SK-MEL-5 (cell line): Measurements from ENCODE around the gene UBAC2. TPM values are rescaled to one million over a fixed set of nuclear protein-coding genes. Genes with fewer than 3 reads are reported as not detected.

Experiments
- DNase-seq: peaks from one replicate; pipeline ENCODE4 v3.0.0-alpha.2; 2016; ENCODE audit warnings: low read depth, low spot score
- in situ Hi-C: cut with HindIII; loops from 2 replicates; pipeline ENCODE4 v1.10.0; 2016; ENCODE audit warnings: low sequenced_read_pairs, high pct_unique_total_duplicates, low pct_unique_long_range_greater_than_20kb
- total RNA-seq: library from RNA; depleted of rRNA; stranded (reverse); fragments of >200 nt; shearing (Covaris generic); gene quantifications from 2 replicates; pipeline ENCODE4 v1.2.3, GENCODE V29; 2014

UBAC2 gene
- total RNA-seq, 1 experiment from 2014 or later, result 70.2 TPM

GRCh38 chr13:99294958-99295357, 94.3 kb downstream of the UBAC2 start:
- DNase-seq, result no peak
- in situ Hi-C loops, result no loop called here

- no peak for DNase-seq
- in situ Hi-C loops, result no loop called here
Observed at GRCh38 chr13:99295488-99296252, 95.0 kb downstream of the UBAC2 start.

GRCh38 chr13:99296398-99296797, 95.7 kb downstream of the UBAC2 start:
- in situ Hi-C loops, result no loop called here
- no peak for DNase-seq

GRCh38 chr13:99297331-99297730, 96.7 kb downstream of the UBAC2 start:
- in situ Hi-C loops, result no loop called here
- no peak for DNase-seq

- DNase-seq, result no peak
- in situ Hi-C loops, result no loop called here
Observed at GRCh38 chr13:99298056-99298455, 97.4 kb downstream of the UBAC2 start.

GRCh38 chr13:99299256-99299919, 98.7 kb downstream of the UBAC2 start:
- in situ Hi-C loops, result no loop called here
- no peak for DNase-seq

- no peak for DNase-seq
- in situ Hi-C loops, result no loop called here
Observed at GRCh38 chr13:99299920-99300341, 99.3 kb downstream of the UBAC2 start.

GRCh38 chr13:99301056-99301838, 100.6 kb downstream of the UBAC2 start:
- in situ Hi-C loops, result no loop called here
- DNase-seq, result no peak

- in situ Hi-C loops, result no loop called here
Observed at GRCh38 chr13:99301913-99302636, 101.4 kb downstream of the UBAC2 start.

GRCh38 chr13:99302637-99303505, 102.2 kb downstream of the UBAC2 start:
- in situ Hi-C loops, result no loop called here
- no peak for DNase-seq

More at GRCh38 chr13:99301913-99302636, 101.4 kb downstream of the UBAC2 start:
- no peak for DNase-seq

GRCh38 chr13:99303863-99304521, 103.3 kb downstream of the UBAC2 start:
- in situ Hi-C loops, result no loop called here
- no peak for DNase-seq

GRCh38 chr13:99304541-99304940, 103.9 kb downstream of the UBAC2 start:
- in situ Hi-C loops, result no loop called here
- no peak for DNase-seq

- in situ Hi-C loops, result no loop called here
- DNase-seq, result no peak
Observed at GRCh38 chr13:99305158-99305557, 104.5 kb downstream of the UBAC2 start.

- no peak for DNase-seq
- in situ Hi-C loops, result no loop called here
Observed at GRCh38 chr13:99305566-99305965, 104.9 kb downstream of the UBAC2 start.

GRCh38 chr13:99307247-99307646, 106.6 kb downstream of the UBAC2 start, which contains the start of gene GPR183:
Gene GPR183 (minus strand): TSS chr13:99307399. CDS start chr13:99296145, 11,254 bp downstream.
- DNase-seq, result no peak
- in situ Hi-C loops, result no loop called here

GRCh38 chr13:99307648-99308339, 107.1 kb downstream of the UBAC2 start:
- DNase-seq, result no peak
- in situ Hi-C loops, result no loop called here
